ENCODE data around the gene DGCR2.

- TF ChIP-seq CTCF (IDR thresholded peaks at IDR 0.05; ENCODE audit: low read depth, low read length) (no peak), EZH2phosphoT487 (IDR thresholded peaks at IDR 0.05; ENCODE audit: low read depth) (no peak)
These were observed at the start of gene DGCR2 for GRCh38 chr22:19122143-19122751.

Data from OCI-LY3 (cell line).